ENCODE measurements around the gene LY9.

LY9 gene

DNA sequence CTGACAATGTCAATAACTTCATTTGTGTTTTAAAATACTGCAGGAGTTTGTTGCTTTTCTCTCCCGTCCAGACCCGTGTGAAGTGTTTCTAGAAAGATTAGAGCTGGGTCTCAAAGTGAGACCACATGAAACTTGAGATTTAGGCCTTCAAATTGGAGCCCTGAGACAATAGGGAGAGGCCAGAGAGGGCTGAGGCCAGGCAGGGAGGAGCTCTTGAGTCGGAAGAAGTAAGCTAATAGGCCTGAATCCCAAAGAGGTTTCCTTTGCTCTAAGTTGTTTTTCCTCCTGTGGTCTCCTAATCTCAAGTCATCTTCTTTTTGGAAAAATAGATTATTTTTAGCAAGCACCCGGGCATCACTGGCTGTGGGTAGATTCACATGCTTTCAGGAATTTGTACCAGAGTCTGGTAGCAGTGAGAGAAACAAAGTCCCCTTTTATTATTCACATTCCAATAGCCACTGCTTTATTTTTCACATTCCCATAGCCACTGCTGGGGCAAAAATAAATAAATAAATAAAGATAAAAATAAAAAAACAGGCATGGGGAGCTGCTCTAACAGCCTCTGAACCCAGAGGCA is 41.1 kb downstream of the LY9 start:
- no peak for DNase-seq

DNA sequence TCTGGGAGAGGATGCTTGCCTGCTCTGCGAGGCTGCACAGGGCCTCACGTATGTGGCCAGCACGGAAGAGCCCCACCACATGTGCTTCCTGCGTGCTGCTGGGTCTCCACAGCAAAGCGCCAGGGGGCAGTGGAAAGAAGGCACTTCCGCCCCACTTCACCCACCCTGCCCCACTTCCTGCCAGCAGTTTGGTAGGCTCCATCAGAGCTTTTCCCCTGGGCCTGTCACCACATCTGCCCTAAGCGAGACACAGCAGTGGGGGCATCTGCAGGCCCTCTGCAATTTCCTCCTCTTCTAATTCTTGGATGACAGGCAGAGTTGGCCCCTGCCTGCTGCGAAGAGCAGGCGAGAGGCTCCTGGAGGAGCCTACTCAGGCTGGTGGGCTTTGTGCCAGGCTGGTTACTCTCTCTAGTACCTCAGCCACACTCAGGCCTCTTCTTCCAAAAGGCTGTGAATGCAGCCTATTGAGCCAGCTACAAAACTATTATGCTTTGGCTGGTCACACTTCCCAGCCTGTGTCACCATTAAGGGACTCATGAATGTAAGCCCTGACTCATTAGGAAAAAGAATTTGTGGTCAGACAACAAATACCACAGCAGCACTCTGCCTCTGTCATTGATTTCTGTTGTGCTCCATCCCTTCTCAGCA is 41.7 kb downstream of the LY9 start:
- no peak for DNase-seq

DNA sequence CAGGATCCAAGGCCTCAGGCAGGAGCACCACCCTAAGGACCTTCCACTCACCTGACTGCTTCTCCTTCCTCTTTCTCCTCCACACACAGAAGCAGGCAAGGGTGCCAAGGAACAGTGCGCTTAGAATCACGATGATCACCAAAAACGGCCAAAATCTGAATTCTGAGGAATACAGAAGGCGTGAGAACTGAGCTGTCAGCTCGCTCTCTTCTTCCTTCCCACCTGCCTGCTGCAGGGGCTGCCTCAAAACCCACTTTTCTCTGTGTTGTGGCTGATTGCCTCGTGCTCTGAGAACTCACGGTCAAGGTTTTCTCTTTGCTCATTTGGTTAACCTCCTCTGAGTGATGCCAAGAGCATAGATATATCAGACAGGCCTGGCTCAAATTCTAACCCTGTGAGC is 42.9 kb downstream of the LY9 start:
- no peak for DNase-seq

DNA sequence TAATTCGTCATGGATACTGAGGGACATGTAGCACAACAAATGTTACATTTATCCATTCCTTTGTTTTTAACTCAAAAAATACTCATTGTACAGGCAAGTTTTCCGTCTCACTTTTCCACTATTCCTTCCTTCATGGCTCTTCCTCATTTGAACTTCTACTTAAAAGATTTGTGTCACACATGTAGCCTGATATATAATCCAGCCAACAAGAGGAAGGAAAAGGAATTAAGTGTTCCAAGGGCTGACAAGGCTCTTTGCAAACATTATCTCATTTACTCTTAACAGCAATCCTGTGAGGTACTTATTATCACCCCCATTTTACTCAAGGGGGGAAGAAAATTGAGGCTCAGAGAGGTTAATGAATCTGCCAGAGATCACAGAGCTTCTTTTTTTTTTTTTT is 43.8 kb downstream of the LY9 start:
- no peak for DNase-seq

DNA sequence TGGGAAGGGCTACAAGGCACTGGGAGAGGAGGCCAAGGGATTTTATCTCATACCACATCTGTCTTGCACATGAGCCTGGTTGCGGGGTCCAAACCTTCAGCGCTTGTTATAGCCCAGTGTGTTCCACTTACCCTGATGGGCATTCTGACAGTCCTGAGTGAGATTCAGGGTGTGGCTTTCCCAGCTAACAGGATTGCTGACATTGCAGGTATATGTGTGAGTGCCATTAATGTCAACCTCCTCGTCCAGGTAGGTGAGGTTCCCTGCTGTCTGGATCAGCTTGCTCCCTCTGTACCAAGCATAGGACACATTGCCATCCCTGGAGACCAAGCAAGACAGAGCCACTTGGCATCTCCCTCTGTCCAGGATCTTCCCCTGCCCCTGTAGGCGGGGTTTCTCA is 45.1 kb downstream of the LY9 start:
- no peak for DNase-seq

DNA sequence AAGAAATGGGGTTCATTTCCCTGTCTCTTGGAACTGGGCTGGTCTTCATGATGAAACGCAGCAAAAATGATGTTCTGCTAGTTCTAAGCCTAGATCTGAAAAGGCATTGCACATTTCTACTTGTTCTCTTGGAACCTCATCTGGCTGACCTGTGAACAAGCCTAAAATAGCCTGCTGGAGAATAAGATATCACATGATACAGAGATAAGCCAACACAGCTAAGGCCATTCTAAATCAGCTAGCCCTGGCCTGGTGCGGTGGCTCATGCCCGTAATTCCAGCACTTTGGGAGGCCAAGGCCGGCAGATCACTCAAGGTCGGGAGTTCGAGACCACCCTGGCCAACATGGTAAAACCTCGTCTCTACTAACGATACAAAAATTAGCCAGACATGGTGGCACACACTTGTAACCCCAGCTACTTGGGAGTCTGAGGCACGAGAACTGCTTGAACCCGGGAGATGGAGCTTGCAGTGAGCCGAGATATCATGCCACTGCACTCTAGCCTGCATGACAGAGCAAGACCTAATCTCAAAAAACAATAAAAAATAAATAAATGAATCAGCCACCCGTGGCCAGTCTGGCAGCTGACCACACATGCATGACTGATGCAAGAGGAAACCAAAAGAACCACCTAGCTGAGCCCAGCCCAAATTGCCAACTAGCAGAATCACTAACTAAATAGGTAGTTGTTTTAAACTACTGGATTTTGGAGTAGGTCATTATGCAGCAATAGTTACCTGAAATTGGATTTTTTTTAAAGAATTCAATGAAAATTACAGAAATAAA is 48.7 kb downstream of the LY9 start:
- no peak for DNase-seq

DNA sequence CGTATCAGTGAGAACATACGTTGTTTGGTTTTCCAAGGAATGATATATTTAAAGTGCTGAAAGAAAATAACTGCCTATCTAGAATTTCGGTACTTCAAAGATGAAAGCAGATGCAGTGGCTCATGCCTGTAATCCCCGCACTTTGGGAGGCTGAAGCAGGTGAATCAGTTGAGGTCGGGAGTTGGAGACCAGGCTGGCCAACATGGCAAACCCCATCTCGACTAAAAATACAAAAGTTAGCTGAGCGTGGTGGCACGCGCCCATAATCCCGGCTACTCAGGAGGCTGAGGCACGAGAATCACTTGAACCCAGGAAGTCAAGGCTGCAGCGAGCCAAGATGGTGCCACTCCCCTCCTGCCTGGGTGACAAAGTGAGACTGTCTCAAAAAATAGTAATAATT is 50.3 kb downstream of the LY9 start:
- no peak for DNase-seq

DNA sequence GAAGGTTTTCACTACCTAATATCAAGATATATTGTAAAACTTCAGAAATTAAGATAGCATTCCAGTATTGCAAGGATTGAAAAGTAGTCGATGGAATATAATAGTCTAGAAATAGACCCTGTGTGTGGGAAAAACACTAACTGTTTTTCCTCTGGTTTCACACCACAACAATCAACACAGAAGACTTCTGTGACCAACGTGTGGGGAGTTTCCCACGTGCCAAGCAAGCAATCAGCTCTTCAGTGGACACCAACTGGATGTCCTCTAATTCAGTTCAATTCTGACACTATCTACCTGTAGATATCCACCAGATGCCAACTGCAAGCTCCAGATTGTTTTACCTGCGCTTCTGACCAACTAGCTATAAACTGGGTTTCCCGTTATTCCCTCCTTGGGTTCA is 54.6 kb downstream of the LY9 start:
- DNase-seq, result no peak

DNA sequence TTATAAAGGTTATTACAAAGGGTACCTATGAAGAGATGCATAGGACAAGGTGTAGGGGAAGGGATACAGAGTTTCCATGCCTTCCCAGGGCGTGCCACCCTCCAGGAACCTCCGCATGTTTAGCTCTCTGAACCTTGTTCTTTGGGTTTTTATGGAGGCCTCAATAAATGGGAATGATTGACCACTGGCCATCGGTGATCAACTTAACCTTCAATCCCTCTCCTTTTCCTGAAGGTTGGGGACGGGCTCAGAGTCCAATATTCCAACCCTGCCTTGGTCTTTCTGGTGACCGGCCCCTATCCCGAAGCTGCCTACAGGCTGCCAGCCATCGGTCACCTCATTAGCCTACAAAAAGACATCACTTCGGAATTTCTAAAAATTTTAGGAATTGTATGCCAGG is 55.0 kb downstream of the LY9 start:
- DNase-seq, result no peak

DNA sequence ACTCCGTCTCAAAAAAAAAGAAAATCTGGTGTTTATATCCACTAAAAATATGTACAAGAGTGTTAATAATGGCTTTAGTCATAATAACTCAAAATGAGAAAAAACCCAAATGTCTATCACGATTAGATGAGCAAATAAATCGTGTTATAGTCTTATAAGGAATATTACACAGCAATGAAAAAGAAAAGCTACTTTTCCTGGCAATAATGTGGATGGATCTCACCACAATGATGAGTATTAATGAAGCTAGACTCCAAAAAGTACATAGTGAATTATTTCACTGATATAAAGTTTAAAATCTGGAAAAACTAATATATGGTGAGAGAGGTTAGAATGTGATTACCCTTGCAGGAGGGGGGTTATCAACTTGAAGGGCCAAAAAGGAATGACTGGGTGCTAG is 57.0 kb downstream of the LY9 start:
- no peak for DNase-seq

DNA sequence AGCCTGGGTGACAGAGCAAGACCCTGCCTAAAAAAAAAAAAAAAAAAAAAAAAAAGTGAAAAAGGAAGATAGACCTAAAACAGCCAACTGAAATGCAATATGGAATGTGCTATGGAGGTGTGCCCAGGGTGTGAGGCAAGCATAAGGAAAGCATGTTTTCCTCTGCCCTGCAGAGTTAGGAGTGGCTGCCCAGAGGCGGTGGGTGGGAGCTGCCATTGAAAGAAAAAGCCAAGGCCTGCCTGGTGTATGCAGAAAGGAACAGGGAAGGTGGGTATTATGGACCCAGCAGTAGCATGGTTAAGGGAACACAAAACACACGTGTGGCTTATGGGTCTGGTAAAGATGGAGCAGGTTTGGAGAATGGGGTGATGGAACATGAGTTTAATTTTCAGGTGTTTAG is 57.8 kb downstream of the LY9 start:
- no peak for DNase-seq

DNA sequence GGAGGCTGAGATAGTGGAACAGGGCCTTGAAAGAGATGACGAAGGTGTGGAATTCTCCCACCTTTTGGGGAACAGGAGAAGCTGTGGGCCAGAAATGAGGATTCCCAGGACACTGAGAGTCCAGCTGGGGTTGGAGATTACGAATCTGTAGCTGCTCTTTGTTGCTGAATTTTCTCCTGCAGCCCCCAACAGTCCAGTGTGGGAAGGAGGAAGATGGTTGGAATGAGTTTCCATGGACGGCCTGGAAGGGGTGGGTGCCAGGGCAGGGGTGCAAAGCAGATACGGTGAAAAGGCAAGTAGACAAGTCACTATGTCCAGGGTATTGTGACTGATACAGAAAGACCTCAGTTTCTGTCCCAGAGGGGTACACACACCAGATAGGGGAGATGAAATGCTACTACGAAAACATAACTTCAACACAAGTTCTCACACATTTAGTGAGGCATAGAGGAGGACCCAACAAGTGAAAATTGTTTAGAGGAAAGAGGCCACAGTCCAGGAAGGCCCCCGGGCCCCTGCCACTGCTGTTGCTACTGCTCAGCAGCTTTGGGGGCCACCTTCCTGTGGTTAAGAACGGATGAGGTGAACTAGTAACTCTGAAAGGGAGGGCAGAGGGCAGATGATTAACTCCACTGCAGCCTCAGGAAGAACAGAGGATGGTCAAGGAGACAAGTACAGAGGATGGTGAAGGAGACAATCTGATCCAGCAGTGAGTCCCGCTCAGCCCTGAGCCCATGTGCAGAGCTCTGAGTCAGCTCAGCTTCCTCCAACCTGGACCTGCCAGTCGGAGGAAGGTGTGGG is 59.4 kb downstream of the LY9 start:
- no peak for DNase-seq

DNA sequence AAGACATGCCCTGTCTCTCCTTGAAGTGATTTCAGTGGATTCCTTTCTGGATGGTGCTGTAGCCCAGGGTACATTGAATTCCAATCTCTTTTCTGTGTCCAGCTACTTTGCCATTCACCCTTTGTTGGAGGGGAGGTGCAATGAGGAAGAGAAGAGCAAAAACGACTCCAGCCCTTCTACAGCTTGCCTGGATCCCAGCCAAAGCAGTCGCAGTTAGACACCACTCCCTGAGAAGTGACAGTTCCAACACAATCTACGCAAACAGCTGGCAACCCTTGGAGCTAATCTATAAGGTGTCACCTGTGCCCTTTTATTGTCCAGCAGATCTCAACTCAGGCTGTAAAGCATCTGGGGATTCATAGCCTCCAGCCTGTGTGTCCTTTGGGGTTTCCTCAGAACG is 62.1 kb downstream of the LY9 start:
- no peak for DNase-seq

DNA sequence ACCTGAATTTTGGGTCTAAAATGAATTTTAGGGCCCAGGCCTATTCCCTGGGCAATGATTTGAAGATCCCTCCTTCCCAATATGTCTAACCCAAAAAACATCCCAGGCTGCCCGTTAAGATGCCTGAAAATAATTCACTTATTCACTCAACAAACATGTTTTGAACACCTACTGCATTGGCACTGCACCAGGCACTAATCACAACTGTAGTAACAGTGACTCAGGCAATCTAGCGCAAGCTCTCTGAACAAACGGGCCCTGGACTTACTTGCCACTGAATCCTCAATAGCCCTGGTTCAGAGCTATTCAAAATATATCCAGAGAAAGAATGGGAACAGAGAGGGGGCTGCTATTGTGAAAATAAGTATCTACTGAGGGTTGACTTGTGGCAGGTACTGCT is 62.5 kb downstream of the LY9 start:
- no peak for DNase-seq

DNA sequence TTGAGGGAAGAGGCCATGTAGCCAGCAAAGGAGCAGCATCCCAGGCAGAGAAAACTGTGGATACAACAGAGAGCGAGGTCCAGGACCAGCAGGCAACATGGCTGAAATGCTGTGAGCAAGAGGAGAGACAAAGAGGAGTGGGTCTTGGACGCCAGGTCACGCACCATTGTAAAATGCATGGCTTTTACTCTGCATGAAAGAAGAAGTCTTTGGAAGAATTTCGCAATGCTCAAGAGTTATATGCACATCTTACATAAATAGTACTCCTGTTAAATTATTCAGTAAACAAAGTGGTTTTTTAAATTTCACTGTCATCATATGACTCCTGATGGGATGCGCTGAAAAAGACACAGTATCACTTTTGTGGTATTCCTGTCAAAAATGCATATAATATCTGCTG is 63.2 kb downstream of the LY9 start:
- DNase-seq, result no peak

DNA sequence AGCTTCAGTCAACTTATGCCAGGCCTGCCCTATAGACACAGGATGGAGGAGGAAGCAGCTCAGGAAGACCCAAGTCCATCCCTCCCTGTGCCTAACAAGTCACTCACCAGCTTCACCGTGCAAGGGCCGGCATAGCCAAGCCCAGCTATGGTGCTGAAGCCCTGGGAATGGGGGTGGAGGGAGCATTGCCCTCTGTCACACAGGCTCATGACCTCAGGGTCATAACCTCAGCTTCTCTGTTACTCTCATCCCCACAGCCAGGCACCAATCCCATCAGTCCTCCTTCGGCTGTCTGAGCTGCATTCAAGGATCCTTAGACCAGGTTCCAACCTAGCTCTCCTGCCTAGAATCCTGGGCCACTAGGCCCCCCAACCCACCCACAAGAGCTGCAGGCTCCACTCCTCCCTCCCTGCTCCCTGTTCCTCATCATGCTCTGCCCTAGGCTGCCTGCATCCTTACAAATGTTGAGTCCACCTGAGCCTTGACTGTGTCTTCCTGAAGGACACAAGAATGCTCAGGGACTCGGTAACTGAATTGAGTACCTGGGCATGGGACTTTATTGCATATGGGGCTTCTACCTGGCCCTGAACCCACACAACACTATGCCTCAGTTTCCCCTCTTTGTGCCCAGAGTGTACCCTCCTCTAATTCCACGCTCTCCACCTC is 65.0 kb downstream of the LY9 start:
- DNase-seq, result no peak

DNA sequence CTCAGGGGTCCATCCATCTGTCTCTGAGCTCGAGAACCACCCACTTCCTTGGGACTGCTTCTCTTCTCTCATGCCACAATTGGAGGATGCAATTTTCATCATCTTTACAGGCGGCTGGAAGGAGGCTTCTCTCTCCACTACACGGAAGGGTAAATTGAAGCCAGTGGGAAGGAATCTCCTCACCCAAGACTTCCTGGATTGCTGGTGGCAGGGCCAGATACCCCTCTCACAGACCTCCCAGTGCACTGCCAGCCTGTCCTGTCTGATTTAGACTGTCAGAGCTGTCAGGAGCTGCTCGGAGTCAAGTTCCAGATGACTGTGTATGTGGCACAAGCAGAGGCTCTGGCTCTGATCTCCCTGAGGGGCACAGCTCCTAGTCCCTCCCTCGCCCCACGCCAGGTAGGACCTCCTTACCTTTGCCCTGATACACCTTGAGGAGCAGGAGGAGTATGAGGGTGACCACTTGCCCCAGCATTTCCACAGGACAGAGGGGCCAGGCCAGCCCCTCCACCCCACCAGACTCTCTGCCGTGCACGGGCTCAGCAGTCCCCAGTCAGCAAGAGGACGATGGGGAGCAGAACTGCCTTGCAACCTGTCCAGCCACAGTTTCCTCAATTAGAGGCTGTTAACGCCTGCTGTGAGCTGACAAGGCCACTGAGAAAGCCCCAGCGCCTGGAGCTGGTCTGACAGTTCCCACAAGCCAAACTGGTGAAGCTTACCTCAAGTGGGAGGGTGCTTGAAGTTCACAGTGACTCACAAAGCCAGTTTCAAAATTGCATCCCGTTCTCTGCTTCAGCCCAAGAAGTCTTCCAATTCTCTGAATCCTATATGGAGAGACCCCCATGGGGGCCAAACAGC is 66.5 kb downstream of the LY9 start, which contains the start of gene CD244:
Gene CD244 (minus strand): TSS at position 685 of the 858 bp plus-strand sequence. CDS start 210 bp downstream, at position 475.
- no peak for DNase-seq

DNA sequence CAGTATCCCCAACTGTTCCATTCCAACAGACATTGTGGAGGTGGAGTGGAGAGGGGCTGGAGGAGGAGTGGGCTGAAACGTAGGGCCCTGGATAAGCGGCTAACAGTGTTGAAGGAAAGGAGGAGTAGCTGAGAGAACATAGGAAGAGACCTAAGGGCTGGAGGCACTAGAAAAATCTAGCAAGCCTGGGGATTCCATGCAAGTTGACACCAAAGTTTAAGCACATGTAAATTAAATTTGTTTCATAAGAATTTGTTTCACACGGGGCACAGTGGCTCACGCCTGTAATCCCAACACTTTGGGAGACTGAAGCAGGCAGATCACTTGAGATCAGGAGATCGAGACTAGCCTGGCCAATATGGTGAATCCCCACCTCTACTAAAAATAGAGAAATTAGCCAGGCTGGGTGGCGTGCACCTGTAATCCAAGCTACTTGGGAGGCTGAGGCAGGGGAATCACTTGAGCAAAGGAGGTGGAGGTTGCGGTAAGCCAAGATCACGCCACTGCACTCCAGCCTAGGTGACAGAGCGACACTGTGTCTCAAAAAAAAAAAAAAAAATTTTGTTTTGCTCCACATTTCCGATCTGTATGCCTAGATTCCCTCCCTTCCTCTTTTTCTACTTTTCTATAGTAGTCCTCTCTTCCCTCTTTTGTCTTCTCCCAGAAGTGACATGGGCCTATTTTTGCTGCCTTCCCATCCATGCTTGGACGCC is 67.2 kb downstream of the LY9 start:
- DNase-seq, result no peak

DNA sequence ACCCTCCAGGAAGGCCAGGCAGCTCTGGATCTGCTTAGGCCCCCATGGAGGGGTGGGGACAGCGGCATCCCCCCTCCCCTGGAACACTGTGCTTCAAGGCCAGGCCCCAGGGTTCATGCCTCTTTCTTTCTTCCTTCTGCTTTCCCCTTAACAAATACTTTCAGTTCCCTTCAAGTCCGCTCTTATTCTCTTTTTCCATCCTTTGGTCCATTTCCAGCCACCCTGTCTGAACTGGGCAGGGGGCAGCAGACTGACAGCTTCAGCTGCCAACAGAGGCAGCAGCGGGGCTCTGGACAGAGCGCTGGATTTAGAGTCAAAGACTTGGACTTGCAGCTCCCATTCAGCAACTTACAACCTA is 67.8 kb downstream of the LY9 start:
- no peak for DNase-seq

DNA sequence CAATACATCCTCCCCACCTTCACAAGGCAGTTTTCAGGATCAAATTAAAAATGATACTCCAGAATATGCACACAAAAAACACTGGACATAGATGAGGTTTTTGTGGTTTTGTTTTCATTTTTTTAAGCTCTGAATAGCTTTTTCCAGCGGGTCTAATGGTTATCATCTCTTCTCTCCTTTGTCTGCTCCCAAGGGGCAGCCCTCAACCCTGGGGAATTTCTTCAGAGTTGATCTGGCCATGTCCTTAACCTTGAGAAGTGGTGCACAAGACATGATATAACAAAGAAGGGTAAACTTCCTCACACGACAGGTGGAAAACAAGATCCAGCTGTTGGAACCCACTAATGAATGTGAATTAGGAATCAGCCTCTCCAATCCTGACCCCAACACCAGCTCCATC is 68.2 kb downstream of the LY9 start:
- no peak for DNase-seq

DNA sequence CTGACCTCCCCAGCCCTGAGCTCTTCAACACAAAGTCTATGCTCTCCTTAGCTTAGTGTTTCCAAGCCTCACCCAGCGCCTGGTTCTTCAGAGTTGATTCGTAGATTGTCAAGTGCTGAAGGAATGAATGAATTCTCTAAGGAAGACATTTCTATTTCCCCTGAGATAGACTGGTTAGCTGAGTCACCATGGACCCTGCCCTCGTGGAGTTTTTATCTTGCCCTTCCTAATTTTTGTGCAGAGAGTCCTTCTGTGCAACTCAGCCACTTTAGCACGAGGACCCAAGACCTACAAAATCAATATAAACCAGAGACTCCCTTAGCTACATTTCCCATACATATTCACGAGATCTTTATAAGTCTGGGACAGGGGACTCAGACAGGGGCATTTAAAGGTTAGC is 69.4 kb downstream of the LY9 start:
- no peak for DNase-seq
